MG63 (cell line): ENCODE data around the gene RNF144A. TPM values are rescaled to one million over a fixed set of nuclear protein-coding genes. Genes with fewer than 3 reads are reported as not detected.

Experiments
- DNase-seq: peaks from one replicate; pipeline ENCODE4 v3.0.0-alpha.2; 2020
- H3K27me3 ChIP-seq: fragments of 250-450 bp; sonication (Bioruptor Pico); 2 replicates; pipeline ENCODE4 v1.5.1; 2020; ENCODE audit warnings: mild to moderate bottlenecking, moderate library complexity
- H3K36me3 ChIP-seq: fragments of 250-450 bp; sonication (Bioruptor Pico); 2 replicates; pipeline ENCODE4 v1.5.1; 2020; ENCODE audit warnings: mild to moderate bottlenecking, moderate library complexity
- H3K4me3 ChIP-seq: fragments of 250-450 bp; sonication (Bioruptor Pico); 2 replicates; pipeline ENCODE4 v1.5.1; 2020; ENCODE audit warnings: mild to moderate bottlenecking, moderate library complexity
- H3K9me3 ChIP-seq: fragments of 250-450 bp; sonication (Bioruptor Pico); 2 replicates; pipeline ENCODE4 v1.5.1; 2020; ENCODE audit warnings: mild to moderate bottlenecking, moderate library complexity
- total RNA-seq: library from RNA; depleted of rRNA; stranded (reverse); fragments of >200 nt; shearing (Covaris generic); gene quantifications from 2 replicates; pipeline ENCODE4 v1.2.3, GENCODE V29; 2014; ENCODE audit warnings: low replicate concordance; rRNA removed

RNF144A gene
- 1.1 and 4.6 TPM in 2 replicates for total RNA-seq

- Histone ChIP-seq H3K9me3 (no peaks in the 10 kb centered on the region), H3K27me3 (no peaks in the 10 kb centered on the region), H3K36me3 (no peaks in the 10 kb centered on the region), H3K4me3 (peak within 1 kb of the TSS; percentile 38)
- DNase-seq = peak; percentile 64
These were observed at the start of gene RNF144A for GRCh38 chr2:6917071-6917760. TSS of gene RNF144A (plus strand) at chr2:6917412. CDS start at chr2:6996927, 79,515 bp downstream.

- H3K27me3 ChIP-seq = no peaks in the 10 kb centered on the region
- no peaks in the 10 kb centered on the region for H3K36me3 ChIP-seq
- H3K9me3 ChIP-seq = peaks cover 6% of the 10 kb centered on the region; the same call in 1 of the 2 replicates
- H3K4me3 ChIP-seq = no peak overlapping the region
- DNase-seq = no peak
These were observed 44.8 kb upstream of the RNF144A start for GRCh38 chr2:6872394-6872793.

GRCh38 chr2:6874032-6874431 lies 43.2 kb upstream of the RNF144A start:
- H3K27me3 ChIP-seq = no peaks in the 10 kb centered on the region

GRCh38 chr2:6876309-6876708 lies 40.9 kb upstream of the RNF144A start:
- Histone ChIP-seq H3K4me3 (no peak overlapping the region), H3K9me3 (peaks cover 6% of the 10 kb centered on the region; the same call in 1 of the 2 replicates), H3K36me3 (no peaks in the 10 kb centered on the region)

More at GRCh38 chr2:6874032-6874431, 43.2 kb upstream of the RNF144A start:
- H3K36me3 ChIP-seq = no peaks in the 10 kb centered on the region
- DNase-seq = no peak
- H3K9me3 ChIP-seq = peaks cover 6% of the 10 kb centered on the region; the same call in 1 of the 2 replicates
- no peak overlapping the region for H3K4me3 ChIP-seq

GRCh38 chr2:6877402-6878304 lies 39.6 kb upstream of the RNF144A start, which contains the start of gene RSAD2:
TSS of gene RSAD2 (plus strand) at chr2:6877777. CDS start at chr2:6877801, 24 bp downstream.
- Histone ChIP-seq H3K27me3 (no peaks in the 10 kb centered on the region), H3K36me3 (no peaks in the 10 kb centered on the region), H3K9me3 (peaks cover 6% of the 10 kb centered on the region; the same call in 1 of the 2 replicates), H3K4me3 (peak within 1 kb of the TSS; percentile 41)
- DNase-seq = peak; percentile 16

More at GRCh38 chr2:6876309-6876708, 40.9 kb upstream of the RNF144A start:
- H3K27me3 ChIP-seq = no peaks in the 10 kb centered on the region
- DNase-seq = no peak

- peaks cover 6% of the 10 kb centered on the region; the same call in 1 of the 2 replicates for H3K9me3 ChIP-seq
- H3K36me3 ChIP-seq = no peaks in the 10 kb centered on the region
- no peaks in the 10 kb centered on the region for H3K27me3 ChIP-seq
- no peak overlapping the region for H3K4me3 ChIP-seq
- DNase-seq = no peak
These were observed 38.7 kb upstream of the RNF144A start for GRCh38 chr2:6878549-6878948.

- H3K27me3 ChIP-seq = no peaks in the 10 kb centered on the region
- H3K4me3 ChIP-seq = no peak overlapping the region
- DNase-seq = no peak
- H3K9me3 ChIP-seq = peaks cover 5% of the 10 kb centered on the region; the same call in 1 of the 2 replicates
- no peaks in the 10 kb centered on the region for H3K36me3 ChIP-seq
These were observed 38.2 kb upstream of the RNF144A start for GRCh38 chr2:6879011-6879410.

- no peak for DNase-seq
- H3K27me3 ChIP-seq = no peaks in the 10 kb centered on the region
- H3K4me3 ChIP-seq = no peak overlapping the region
- H3K36me3 ChIP-seq = no peaks in the 10 kb centered on the region
- no peaks in the 10 kb centered on the region for H3K9me3 ChIP-seq
These were observed 36.9 kb upstream of the RNF144A start for GRCh38 chr2:6880200-6880733.

- DNase-seq = no peak
- H3K9me3 ChIP-seq = no peaks in the 10 kb centered on the region
These were observed 36.2 kb upstream of the RNF144A start for GRCh38 chr2:6881046-6881445.

GRCh38 chr2:6881516-6881915 lies 35.7 kb upstream of the RNF144A start:
- H3K36me3 ChIP-seq = no peaks in the 10 kb centered on the region
- no peaks in the 10 kb centered on the region for H3K9me3 ChIP-seq
- DNase-seq = no peak
- H3K27me3 ChIP-seq = no peaks in the 10 kb centered on the region
- no peak overlapping the region for H3K4me3 ChIP-seq

More at GRCh38 chr2:6881046-6881445, 36.2 kb upstream of the RNF144A start:
- no peak overlapping the region for H3K4me3 ChIP-seq
- no peaks in the 10 kb centered on the region for H3K27me3 ChIP-seq
- no peaks in the 10 kb centered on the region for H3K36me3 ChIP-seq

- no peak overlapping the region for H3K4me3 ChIP-seq
- no peaks in the 10 kb centered on the region for H3K27me3 ChIP-seq
- DNase-seq = no peak
- no peaks in the 10 kb centered on the region for H3K9me3 ChIP-seq
- no peaks in the 10 kb centered on the region for H3K36me3 ChIP-seq
These were observed 33.6 kb upstream of the RNF144A start for GRCh38 chr2:6883448-6884122.

GRCh38 chr2:6885551-6885950 lies 31.7 kb upstream of the RNF144A start:
- no peak overlapping the region for H3K4me3 ChIP-seq
- no peaks in the 10 kb centered on the region for H3K9me3 ChIP-seq
- H3K36me3 ChIP-seq = no peaks in the 10 kb centered on the region
- DNase-seq = no peak
- H3K27me3 ChIP-seq = no peaks in the 10 kb centered on the region

- Histone ChIP-seq H3K36me3 (no peaks in the 10 kb centered on the region), H3K4me3 (no peak overlapping the region), H3K9me3 (no peaks in the 10 kb centered on the region), H3K27me3 (no peaks in the 10 kb centered on the region)
- DNase-seq = no peak
These were observed 31.2 kb upstream of the RNF144A start for GRCh38 chr2:6885968-6886367.

GRCh38 chr2:6887751-6888192 lies 29.4 kb upstream of the RNF144A start:
- Histone ChIP-seq H3K36me3 (no peaks in the 10 kb centered on the region), H3K9me3 (no peaks in the 10 kb centered on the region), H3K27me3 (no peaks in the 10 kb centered on the region), H3K4me3 (no peak overlapping the region)
- no peak for DNase-seq

GRCh38 chr2:6888724-6889123 lies 28.5 kb upstream of the RNF144A start:
- H3K4me3 ChIP-seq = no peak overlapping the region
- no peaks in the 10 kb centered on the region for H3K27me3 ChIP-seq
- H3K9me3 ChIP-seq = no peaks in the 10 kb centered on the region
- H3K36me3 ChIP-seq = no peaks in the 10 kb centered on the region
- no peak for DNase-seq

- H3K36me3 ChIP-seq = no peaks in the 10 kb centered on the region
- H3K27me3 ChIP-seq = no peaks in the 10 kb centered on the region
- no peak overlapping the region for H3K4me3 ChIP-seq
- H3K9me3 ChIP-seq = no peaks in the 10 kb centered on the region
- DNase-seq = no peak
These were observed 23.2 kb upstream of the RNF144A start for GRCh38 chr2:6893876-6894482.
